HG02840 (cell line): ENCODE results near the gene TM9SF1.
A peak's percentile ranks its signal among the peaks of the same experiment; 100 is the strongest.
"Not testable (repeated sequence)": the region's sequence is repeated elsewhere in the genome, so short reads cannot be mapped to it uniquely, and the experiment has no call there.

Experiments
- ATAC-seq: cut with Tn5 transposase; IDR thresholded peaks from one replicate; pipeline ENCODE4 v1.9.1; 2021; ENCODE audit warnings: mild to moderate bottlenecking, moderate library complexity, moderate number of reproducible peaks; ENCODE audit not compliant: unreplicated experiment, low FRiP score

TM9SF1 gene

DNA sequence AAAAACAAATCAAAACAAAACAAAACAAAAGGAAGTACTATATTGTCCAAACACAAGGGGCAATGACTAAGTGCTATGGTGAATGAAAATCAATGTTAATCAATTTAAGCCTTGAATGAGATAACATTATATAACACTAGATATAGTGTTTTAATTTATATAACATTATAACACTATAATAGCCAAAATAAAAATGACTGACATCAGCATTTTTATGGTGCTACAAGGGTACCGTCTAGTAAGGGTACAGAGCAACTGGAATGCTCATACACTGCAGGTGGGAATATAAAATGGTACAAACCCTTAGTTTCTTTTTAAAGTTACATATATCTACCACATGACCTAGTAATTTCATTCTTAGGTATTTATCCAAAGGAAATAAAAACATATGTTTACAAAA is 31.2 kb upstream of the TM9SF1 start:
- ATAC-seq, result no peak

DNA sequence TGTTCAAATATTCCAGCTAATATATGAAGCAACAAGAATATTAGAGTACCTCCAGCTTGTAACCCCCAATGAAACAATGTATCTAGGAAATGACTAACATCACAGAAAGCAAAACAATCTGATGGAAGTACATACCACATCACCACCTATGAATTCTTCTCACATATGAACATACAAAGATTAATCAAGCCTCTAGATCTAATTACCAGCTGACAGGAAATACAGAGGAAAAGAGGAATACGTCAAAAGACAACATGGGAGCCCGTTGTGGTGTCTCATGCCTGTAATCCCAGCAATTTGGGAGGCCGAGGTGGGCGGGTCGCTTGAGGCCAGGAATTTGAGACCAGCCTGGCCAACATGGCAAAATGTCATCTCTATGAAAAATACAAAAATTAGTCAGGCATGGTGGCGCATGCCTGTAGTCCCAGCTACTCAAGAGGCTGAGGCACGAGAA is 29.4 kb upstream of the TM9SF1 start:
- ATAC-seq, result no peak

DNA sequence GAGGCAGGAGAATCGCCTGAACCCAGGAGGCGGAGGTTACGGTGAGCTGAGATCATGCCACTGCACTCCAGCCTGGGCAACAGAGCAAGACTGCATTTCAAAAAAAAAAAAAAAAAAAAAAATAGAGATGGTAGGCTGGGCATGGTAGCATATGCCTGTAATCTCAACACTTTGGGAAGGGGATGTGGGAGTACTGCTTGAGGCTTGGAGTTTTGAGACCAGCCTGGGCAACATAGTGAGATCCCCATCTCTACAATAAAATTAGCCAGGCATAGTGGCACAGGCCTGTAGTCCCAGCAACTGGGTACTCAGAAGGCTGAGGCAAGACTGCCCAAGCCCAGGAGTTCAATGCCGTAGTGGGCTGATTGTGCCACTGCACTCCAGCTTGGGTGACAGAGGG is 27.7 kb upstream of the TM9SF1 start:
- ATAC-seq, result not testable (repeated sequence)

DNA sequence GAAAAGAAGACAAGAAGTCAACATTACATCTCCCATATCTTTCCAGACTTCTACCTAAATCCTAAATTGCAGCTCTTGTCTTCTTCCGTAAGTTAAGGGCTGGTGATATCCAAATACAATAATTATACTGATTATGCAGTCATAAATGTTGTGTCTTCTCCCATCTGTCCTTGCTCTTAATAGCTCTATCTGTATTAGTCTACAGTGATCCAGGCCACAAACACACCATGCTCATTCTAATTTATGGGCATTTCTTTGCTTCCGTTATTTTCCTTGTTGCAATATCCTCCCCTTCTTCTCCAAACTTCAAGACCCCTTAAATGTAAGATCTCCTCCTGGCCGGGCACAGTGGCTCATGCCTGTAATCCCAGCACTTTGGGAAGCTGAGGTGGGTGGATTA is 24.3 kb upstream of the TM9SF1 start:
- no peak for ATAC-seq

DNA sequence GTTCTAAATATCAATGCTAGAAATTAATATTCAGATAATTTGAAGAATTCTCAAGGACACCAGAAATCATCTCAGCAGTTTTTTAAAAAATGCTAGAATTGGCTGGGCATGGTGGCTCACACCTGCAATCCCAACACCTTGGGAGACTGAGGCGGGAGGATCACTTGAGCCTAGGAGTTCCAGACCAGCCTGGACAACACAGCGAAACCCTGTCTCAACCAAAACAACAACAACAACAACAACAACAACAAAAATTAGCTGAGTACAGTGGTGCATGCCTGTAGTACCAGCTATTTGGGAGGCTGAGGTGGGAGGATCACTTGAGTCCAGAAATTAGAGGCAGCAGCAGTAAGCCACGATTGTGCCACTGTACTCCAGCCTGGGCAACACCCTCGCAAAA is 23.8 kb upstream of the TM9SF1 start:
- no peak for ATAC-seq

DNA sequence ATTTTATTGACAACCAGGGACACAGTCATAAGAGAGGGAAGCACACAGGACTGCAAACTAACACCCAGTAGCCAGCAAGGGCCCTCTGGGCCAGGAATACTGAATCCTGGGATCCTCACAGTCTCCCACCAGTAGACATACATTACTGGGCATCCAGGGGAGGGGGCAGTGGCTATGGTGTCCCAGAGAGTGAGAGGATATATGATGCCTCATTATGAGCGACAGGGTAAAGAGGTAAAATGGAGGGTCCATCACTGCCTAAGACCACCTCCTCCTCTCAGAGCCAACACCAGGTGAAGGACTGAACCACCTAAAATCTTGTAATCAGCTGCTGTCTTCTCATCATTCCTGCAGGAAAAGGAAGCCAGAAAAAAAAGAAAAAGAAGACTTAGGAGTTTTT is 21.6 kb upstream of the TM9SF1 start:
- not testable (repeated sequence) for ATAC-seq

DNA sequence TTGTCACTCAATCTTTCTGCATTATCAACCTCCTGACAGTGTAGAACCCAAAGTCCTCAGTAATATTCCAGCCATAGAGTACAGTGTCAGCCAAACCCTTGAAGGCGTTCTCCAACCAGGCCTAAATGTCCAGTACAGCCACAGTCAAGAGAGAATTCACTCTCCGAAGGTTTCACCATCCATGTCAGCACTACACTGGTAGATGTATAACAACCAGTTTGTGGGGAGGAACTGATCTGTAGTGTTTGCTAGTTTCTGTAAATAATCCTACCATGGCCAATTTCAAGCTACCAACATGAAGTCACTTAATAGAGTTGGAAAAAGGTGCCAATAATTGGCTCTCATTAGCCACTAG is 21.1 kb upstream of the TM9SF1 start:
- ATAC-seq, result no peak

- ATAC-seq, result peak; percentile 49
Measured at GRCh38 chr14:24215495-24216344, 20.5 kb upstream of the TM9SF1 start, which contains the start of gene MDP1. MDP1 (minus strand) TSS chr14:24216066; CDS start chr14:24215955, 111 bp downstream.

GRCh38 chr14:24213866-24214662 is 18.8 kb upstream of the TM9SF1 start:
- no peak for ATAC-seq

DNA sequence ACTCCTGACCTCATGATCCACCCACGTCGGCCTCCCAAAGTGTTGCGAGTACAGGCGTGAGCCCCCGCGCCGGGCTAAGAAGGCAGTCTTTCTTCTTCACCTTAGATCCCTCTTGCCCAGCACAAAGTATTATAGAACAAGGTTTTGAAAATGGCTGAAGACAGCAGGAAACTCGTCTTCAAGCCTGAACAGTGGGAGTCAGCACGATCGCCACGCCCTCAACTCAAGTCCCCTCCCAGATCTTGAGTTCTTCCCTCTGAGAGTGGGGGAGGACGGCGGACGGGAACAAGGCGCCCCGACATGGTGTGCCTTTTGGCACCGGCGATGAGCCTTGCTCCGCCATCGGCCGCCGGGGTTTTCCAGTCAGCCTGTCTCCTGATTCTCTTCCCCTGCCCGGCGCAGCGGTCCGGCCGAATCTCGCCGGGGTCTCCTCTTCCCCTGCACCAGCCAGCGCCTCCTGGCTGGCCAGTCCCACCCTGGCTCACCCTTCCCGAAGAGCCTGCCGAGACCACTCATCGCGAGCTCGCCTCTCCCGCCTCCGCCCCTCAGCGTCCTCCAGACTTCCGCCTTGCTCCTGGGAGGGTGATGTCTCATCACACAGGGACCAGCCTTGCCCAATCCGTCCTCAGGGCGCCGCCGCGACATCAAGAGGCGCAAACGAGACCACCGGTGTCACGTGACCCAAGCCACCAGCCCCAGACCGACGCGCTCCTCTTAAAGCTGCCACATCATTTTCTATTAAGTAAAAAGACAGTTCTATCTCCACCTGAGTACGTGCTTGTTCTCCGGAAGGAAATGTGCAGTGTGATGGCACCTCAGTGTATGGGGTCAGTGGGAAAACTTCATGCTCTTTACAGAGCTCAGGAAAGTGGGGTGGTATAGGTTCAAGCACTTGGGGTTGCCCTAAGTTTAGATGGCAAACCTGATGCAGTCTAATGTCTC is 18.0 kb upstream of the TM9SF1 start, which contains the start of gene CHMP4A:
Gene CHMP4A, minus strand, starts transcription at position 565 of the 942 bp plus-strand sequence. Its CDS starts 49 bp downstream, at position 516.
- ATAC-seq, result peak; percentile 83

- no peak for ATAC-seq
Measured at GRCh38 chr14:24211311-24211710, 16.1 kb upstream of the TM9SF1 start.

GRCh38 chr14:24207625-24208024 is 12.4 kb upstream of the TM9SF1 start:
- ATAC-seq, result no peak

- ATAC-seq, result no peak
Measured at GRCh38 chr14:24207104-24207551, 11.9 kb upstream of the TM9SF1 start.

- ATAC-seq, result no peak
Measured at GRCh38 chr14:24206260-24207103, 11.2 kb upstream of the TM9SF1 start.

- ATAC-seq, result no peak
Measured at GRCh38 chr14:24204163-24205146, 9.2 kb upstream of the TM9SF1 start.

DNA sequence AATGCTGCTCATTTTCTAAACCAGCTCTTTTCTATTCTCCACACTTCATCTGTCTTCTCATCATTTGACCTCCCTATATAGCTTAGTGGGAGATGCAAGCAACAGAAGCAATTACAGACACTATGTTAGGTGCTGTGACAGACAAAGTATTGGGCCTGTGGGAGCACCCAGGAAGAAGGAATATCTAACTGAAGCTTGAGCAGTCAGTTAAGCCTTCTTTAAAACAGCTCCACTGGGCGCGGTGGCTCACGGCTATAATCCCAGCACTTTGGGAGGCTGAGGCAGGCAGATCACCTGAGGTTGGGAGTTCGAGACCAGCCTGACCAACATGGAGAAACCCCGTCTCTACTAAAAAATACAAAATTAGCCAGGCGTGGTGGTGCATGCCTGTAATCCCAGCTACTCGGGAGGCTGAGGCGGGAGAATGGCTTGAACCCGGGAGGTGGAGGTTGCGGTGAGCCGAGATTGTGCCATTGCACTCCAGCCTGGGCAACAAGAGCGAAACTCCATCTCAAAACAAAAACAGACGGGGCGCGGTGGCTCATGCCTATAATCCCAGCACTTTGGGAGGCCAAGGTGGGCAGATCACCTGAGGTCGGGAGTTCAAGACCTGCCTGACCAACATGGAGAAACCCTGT is 8.1 kb upstream of the TM9SF1 start:
- ATAC-seq, result not testable (repeated sequence)

- not testable (repeated sequence) for ATAC-seq
Measured at GRCh38 chr14:24202538-24202937, 7.3 kb upstream of the TM9SF1 start.
